HPDE6-E6E7 (cell line): Measurements from ENCODE around the gene EYA4.

Experiments
- DNase-seq: peaks from one replicate; pipeline ENCODE4 v3.0.0; 2011; ENCODE audit warnings: missing footprints; ENCODE audit errors: extremely low spot score

Gene EYA4

DNA sequence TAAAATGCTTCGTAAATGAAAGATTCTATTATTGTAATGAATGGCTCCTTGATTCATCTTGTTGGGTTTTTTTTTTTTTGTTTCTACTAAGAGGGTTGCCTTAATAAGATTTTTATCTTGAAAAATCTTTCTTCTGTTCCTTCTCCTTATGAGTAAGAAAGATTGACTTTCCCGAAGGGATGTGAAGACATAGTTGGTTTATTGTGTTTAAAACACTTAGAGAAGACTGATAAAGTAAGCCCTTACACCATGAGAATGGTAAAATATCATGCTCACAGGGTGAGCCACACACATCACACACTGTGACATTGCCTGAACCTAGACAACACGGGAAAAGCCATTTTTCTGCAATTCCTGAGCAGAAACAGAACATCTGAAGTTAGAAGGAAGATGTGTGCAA is 330.5 kb downstream of the EYA4 start:
- DNase-seq, result no peak

DNA sequence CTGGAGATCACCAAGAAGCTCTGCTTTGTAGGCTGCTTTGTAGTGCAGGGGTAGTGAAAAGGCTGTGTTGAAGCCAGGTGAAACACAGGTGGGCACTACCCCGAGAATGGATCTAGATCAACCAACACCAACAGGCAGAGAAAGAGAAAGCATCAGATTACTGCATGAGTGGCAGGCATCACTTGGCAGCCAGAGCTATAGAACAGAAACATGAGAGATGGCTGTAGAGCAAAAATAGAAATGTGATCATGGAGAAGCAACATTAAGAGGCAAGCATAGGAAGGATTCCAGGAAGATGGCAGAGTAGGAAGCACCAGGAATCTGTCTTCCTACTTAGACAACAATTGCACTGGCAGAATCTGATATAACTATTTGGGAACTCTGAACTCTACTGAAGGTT is 336.7 kb downstream of the EYA4 start:
- no peak for DNase-seq
